ENCODE measurements around the gene ANTXR1.

ANTXR1 gene

DNA sequence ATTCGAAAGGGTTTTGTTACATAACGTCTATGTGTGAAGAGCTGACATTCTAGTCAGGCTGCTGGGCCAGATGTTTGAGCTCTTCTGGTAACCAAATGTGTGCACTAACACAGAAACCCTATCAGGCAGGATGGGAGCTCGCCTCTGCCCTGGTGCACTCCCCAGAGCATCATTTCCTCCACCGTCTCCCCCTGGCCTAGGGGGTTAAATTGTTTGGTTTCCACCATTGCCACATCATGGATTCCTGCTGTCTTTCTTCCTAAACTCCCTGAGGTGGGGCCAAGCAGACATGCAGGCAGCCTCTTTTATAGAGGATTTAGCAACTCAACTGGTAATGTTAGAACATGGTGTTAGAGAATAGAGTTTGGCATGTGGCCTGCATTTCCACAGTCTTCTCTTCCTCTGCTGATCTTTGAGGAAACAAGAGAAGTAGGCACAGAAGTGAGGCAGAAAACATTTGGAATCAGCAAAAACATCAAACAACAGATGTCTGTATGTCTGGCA, 87.3 kb downstream of the ANTXR1 start:
- no peak for DNase-seq

DNA sequence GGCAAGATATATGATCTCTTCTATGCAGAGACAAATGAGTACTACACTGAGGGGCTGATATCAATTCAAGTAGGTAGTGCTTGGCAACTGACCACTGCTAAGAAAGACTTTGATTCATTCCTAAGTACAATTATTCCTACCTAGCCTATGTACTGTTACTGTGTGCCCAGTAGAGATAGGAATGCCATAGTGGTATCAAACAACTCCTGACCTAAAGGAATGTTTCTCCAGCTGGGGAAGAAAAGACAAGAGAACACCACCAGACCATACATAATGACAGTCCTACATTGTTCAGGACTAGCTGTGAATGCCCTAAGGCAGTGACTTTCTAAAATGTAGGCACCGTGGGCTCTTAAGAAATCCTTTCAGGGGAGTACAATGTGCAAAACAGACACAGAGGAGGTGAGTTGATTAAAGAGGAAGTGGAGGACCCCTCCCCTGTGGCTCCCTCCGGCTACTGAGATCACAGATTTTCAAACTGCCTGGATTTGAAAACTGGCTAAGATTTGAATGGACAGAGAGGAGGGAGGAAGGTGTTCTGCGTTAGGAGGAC, 89.1 kb downstream of the ANTXR1 start:
- no peak for DNase-seq

GRCh38 chr2:69103419-69103818, 90.4 kb downstream of the ANTXR1 start:
- no peak for DNase-seq

- DNase-seq = no peak
Measured at GRCh38 chr2:69104261-69104660, 91.3 kb downstream of the ANTXR1 start.

- DNase-seq = no peak
Measured at GRCh38 chr2:69109255-69109654, 96.3 kb downstream of the ANTXR1 start.

DNA sequence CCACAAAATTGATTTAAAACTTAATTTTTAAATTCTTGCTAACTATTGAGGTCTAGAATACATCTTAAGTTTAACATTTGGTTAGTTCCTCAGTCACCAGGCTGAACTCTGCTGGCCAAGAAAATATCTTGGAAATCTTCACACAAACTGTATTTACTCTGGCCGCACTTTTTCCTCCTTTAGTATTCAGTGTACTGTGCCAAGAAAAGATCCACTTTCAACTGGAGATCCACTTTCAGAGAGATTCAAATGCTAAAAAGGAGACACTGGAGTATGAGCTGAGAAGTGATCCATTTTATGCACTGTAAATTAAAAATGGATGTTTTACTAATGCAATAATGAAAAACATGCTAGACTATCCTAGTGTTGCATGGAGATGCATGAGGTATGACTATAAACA, 98.1 kb downstream of the ANTXR1 start:
- no peak for DNase-seq

DNA sequence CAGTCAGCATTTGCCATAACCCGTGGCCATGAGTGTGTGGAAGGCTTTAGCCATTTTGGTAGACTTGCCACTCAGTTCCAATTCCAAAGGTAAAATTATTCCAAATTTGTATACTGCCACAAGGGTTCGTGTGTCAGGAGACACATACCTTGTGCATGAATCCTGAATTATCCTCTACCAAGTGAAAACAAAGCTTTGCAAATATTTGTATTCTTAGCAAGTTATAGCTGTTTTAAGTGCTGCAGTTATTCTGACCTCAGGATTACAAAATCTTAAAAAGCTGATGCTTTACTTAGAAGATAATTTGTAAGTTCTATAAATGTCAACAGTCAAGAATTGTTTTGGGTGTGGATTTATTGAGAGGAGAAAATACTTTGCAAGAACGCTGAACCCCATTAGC, 100.6 kb downstream of the ANTXR1 start:
- no peak for DNase-seq

- DNase-seq = no peak
Measured at GRCh38 chr2:69114534-69114933, 101.6 kb downstream of the ANTXR1 start.

DNA sequence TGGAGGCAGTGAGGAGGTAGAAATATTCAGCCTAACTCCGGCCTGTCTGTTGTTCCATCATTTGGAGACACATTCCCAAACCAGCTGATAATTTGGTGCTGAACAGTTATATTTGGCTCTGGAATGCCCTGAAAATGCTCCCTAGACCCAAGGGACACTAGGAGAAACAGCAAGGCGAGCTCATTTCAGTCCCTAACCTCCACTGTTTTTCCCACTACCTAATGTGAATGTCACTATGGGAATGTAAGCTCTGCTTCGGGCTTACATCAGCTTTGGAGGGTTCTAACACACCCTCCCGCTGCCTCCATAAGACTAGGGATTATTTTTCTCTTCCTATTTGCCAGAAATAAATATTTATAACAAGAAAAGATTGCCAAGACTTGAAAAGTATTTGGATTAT, 103.5 kb downstream of the ANTXR1 start:
- no peak for DNase-seq

GRCh38 chr2:69118609-69119008, 105.6 kb downstream of the ANTXR1 start:
- no peak for DNase-seq

GRCh38 chr2:69119104-69119894, 106.3 kb downstream of the ANTXR1 start:
- DNase-seq = no peak

GRCh38 chr2:69122271-69122670, 109.3 kb downstream of the ANTXR1 start:
- no peak for DNase-seq

DNA sequence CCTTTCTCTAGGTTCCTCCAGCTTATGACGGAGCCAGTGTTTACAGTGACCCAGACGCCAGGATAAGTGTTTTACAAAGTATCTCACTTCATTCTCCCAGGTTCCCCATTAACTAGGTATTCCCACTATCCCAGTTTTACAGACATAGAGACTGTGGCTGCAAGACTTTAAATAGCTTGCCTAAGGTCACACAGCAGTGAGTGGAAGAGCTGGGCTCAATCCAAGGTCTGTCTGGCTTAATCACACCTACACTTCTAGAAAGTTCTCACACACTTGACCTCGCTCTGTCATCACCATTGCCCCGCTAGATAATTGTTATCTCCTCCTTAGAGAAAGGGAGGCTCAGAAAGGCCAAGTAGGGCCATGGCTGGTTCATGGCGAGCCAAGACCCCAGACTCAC, 110.2 kb downstream of the ANTXR1 start:
- DNase-seq = no peak

DNA sequence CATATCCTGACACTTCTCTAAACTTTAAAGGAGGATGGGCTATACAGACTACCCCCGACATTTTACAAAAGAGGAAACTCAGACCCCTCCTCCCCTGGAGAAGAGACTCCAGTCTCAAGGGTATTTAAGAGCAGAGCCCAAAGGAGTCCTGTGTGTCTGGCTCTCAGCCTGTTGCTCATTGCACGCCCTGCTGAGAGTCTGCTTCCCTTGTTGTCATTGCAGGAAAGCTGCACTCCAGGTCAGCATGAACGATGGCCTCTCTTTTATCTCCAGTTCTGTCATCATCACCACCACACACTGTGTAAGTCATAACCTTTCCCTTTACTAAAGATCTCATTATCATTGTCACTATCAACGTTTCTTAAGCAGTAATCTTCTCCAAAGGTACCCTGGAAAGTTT, 111.4 kb downstream of the ANTXR1 start:
- no peak for DNase-seq

- no peak for DNase-seq
Measured at GRCh38 chr2:69125816-69126215, 112.8 kb downstream of the ANTXR1 start.

GRCh38 chr2:69126341-69126740, 113.4 kb downstream of the ANTXR1 start:
- no peak for DNase-seq

DNA sequence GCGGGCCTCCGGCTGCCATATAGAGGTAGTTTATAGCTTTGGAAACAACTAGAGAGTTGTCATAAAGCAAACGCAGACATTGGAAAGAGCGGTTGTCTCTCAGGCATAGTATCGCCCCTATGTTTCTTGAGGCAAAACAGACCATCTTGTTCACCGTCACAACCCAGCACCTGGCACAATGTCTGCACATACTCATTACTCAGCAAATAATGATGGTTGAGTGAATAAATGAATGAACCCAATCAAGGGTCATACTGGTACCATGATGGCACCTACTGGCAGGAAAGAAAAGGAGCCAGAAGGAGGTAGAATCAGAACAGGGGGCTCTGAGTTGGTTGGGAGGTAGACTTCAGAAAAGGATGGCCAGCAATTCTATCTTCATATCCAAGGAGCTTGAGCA, 118.5 kb downstream of the ANTXR1 start:
- no peak for DNase-seq

- no peak for DNase-seq
Measured at GRCh38 chr2:69131983-69132675, 119.2 kb downstream of the ANTXR1 start.

DNA sequence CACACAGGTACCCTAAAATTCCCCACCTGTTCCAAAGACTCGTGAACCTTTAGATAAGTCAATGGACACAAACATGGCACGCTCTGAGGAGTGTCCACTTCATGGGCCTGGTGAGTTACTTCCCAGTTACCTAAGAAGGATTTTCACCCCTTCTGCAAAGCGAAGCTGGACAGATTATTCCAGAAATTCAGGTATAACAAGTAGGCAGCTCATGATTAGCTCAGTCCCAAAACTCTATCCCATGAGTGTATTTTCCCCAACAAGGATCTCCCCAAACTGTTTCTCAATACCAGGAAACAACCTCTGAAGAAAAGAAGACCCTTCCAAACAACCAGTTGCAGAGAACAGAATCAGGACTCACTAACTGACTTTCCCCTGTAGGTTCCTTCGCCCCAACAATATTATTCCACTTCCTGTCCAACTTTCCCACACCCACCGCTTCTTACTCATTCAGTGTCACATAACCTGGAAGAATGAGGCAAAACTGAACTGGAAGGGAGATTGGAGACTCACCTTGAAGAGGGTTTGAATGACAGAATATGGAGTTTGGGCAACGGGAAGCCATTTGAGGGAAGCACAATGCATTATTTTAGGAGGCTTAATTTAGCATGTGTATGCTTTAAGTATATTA, 120.1 kb downstream of the ANTXR1 start:
- no peak for DNase-seq

GRCh38 chr2:69133898-69134297, 120.9 kb downstream of the ANTXR1 start:
- no peak for DNase-seq

GRCh38 chr2:69134306-69134945, 121.4 kb downstream of the ANTXR1 start:
- no peak for DNase-seq

- no peak for DNase-seq
Measured at GRCh38 chr2:69138247-69138772, 125.3 kb downstream of the ANTXR1 start.

All from NCI-H2029 treated with DMSO at 0.1 percent for 48 hours (cell line).